Mesendoderm (in vitro differentiated cells): ENCODE data around the gene TOP1.
A peak's percentile ranks its signal among the peaks of the same experiment; 100 is the strongest.

Source experiments
- DNase-seq: peaks from one replicate; pipeline ENCODE4 v3.0.0; 2013
- H2AK5ac ChIP-seq: 2 replicates; pipeline ENCODE4 v1.6.1; 2013; ENCODE audit warnings: low read length, inconsistent platforms
- H2BK120ac ChIP-seq: 2 replicates; pipeline ENCODE4 v1.6.1; 2013; ENCODE audit warnings: low read depth, mild to moderate bottlenecking, low read length, moderate library complexity, mixed read lengths
- H2BK15ac ChIP-seq: replicated peaks from 2 replicates; pipeline ENCODE4 v1.6.1; 2013; ENCODE audit warnings: low read depth, mild to moderate bottlenecking, moderate library complexity
- H2BK5ac ChIP-seq: 2 replicates; pipeline ENCODE4 v1.6.1; 2013; ENCODE audit warnings: low read length, inconsistent platforms
- H3K18ac ChIP-seq: 2 replicates; pipeline ENCODE4 v1.6.1; 2013; ENCODE audit warnings: mild to moderate bottlenecking, low read length, mixed read lengths
- H3K23ac ChIP-seq: one replicate; pipeline ENCODE4 v1.6.1; 2013; ENCODE audit warnings: low read length
- H3K27ac ChIP-seq: 2 replicates; pipeline ENCODE4 v1.5.1; 2013; ENCODE audit warnings: low read depth, mild to moderate bottlenecking, inconsistent platforms, low read length, moderate library complexity
- H3K27me3 ChIP-seq: 2 replicates; pipeline ENCODE4 v1.6.1; 2013; ENCODE audit warnings: low read length, control low read depth, mild to moderate bottlenecking, inconsistent platforms; ENCODE audit not compliant: insufficient read depth, poor library complexity
- H3K36me3 ChIP-seq: 2 replicates; pipeline ENCODE4 v1.6.1; 2013; ENCODE audit warnings: low read length, inconsistent platforms; ENCODE audit not compliant: control insufficient read depth, insufficient read depth
- H3K4ac ChIP-seq: one replicate; pipeline ENCODE4 v1.6.1; 2013; ENCODE audit warnings: low read depth, mild to moderate bottlenecking, low read length, moderate library complexity
- H3K4me1 ChIP-seq: 2 replicates; pipeline ENCODE4 v1.6.1; 2013; ENCODE audit warnings: low read depth, low read length, inconsistent platforms; ENCODE audit not compliant: control insufficient read depth
- H3K4me2 ChIP-seq: 2 replicates; pipeline ENCODE4 v1.6.1; 2013; ENCODE audit warnings: low read length
- H3K4me3 ChIP-seq: 2 replicates; pipeline ENCODE4 v1.5.1; 2013; ENCODE audit warnings: mild to moderate bottlenecking, low read length
- H3K56ac ChIP-seq: one replicate; pipeline ENCODE4 v1.6.1; 2013; ENCODE audit warnings: low read length
- H3K79me1 ChIP-seq: 2 replicates; pipeline ENCODE4 v1.6.1; 2013; ENCODE audit warnings: low read length, inconsistent platforms
- H3K79me2 ChIP-seq: 2 replicates; pipeline ENCODE4 v1.6.1; 2013; ENCODE audit warnings: mild to moderate bottlenecking, low read length; ENCODE audit not compliant: control insufficient read depth, insufficient read depth
- H3K9ac ChIP-seq: 2 replicates; pipeline ENCODE4 v1.6.1; 2013; ENCODE audit warnings: low read length, inconsistent platforms
- H4K5ac ChIP-seq: one replicate; pipeline ENCODE4 v1.6.1; 2013; ENCODE audit warnings: low read length
- H4K8ac ChIP-seq: one replicate; pipeline ENCODE4 v1.6.1; 2013; ENCODE audit warnings: low read depth, mild to moderate bottlenecking, control low read depth, low read length, moderate library complexity
- WGBS: extraction: QIAGEN DNeasy Blood & Tissue Kit; methylation state at CpG from one replicate; pipeline ENCODE4 v1.1.7; 2013; ENCODE audit warnings: low lambda C conversion rate, missing lambda C conversion rate; ENCODE audit not compliant: insufficient coverage; ENCODE audit errors: extremely low coverage; 5-methylcytosine and 5-hydroxymethylcytosine counted together

The TOP1 gene

GRCh38 chr20:41136680-41137613, 108.3 kb downstream of the TOP1 start, which contains the start of gene PLCG1:
TSS of gene PLCG1 (plus strand) at chr20:41137543. CDS start at chr20:41137642, 99 bp downstream.
- H3K79me2 ChIP-seq: peaks cover 41% of the 10 kb centered on the region
- H3K36me3 ChIP-seq: no peaks in the 10 kb centered on the region
- no CpG with 5 or more reads among the region's 121 CpGs for WGBS
- H3K4me1 ChIP-seq: peaks cover 31% of the 10 kb centered on the region
- peak within 1 kb of the TSS; percentile 97 for H3K18ac ChIP-seq
- peak within 1 kb of the TSS; percentile 99 for H3K56ac ChIP-seq
- H3K27me3 ChIP-seq: no peaks in the 10 kb centered on the region
- H4K8ac ChIP-seq: no peak within 1 kb of the TSS
- H3K79me1 ChIP-seq: peaks cover 16% of the 10 kb centered on the region
- peak within 1 kb of the TSS; percentile 91 for H3K4me3 ChIP-seq
- H2AK5ac ChIP-seq: peak within 1 kb of the TSS; percentile 56
- peak within 1 kb of the TSS; percentile 99 for H3K23ac ChIP-seq
- peak within 1 kb of the TSS; percentile 100 for H3K9ac ChIP-seq
- DNase-seq: peak; percentile 91
- peak within 1 kb of the TSS; percentile 10 for H2BK120ac ChIP-seq
- H4K5ac ChIP-seq: no peak within 1 kb of the TSS
- H3K4me2 ChIP-seq: peak within 1 kb of the TSS; percentile 85
- H2BK15ac ChIP-seq: no peak within 1 kb of the TSS
- H3K4ac ChIP-seq: peak within 1 kb of the TSS; percentile 91
- H2BK5ac ChIP-seq: peak within 1 kb of the TSS; percentile 92
- H3K27ac ChIP-seq: peak within 1 kb of the TSS; percentile 98

GRCh38 chr20:41137614-41138474, 109.2 kb downstream of the TOP1 start:
- Histone ChIP-seq H4K5ac (no peak overlapping the region), H3K4me3 (peak overlapping the region; percentile 91), H3K27me3 (no peaks in the 10 kb centered on the region), H3K4me2 (peak overlapping the region; percentile 85), H3K4ac (peak overlapping the region; percentile 91), H2BK120ac (no peak overlapping the region), H3K56ac (peak overlapping the region; percentile 98), H3K23ac (peak overlapping the region; percentile 99), H3K4me1 (peaks cover 31% of the 10 kb centered on the region), H4K8ac (no peak overlapping the region), H3K18ac (peak overlapping the region; percentile 97), H3K79me1 (peaks cover 22% of the 10 kb centered on the region), H2BK15ac (no peak overlapping the region), H3K79me2 (peaks cover 50% of the 10 kb centered on the region), H3K9ac (peak overlapping the region; percentile 88), H2AK5ac (peak overlapping the region; percentile 56), H3K27ac (peak overlapping the region; percentile 89), H2BK5ac (peak overlapping the region; percentile 47), H3K36me3 (no peaks in the 10 kb centered on the region)
- no CpG with 5 or more reads among the region's 66 CpGs for WGBS
- DNase-seq: peak; percentile 95

GRCh38 chr20:41138475-41139226, 110.0 kb downstream of the TOP1 start:
- Histone ChIP-seq H4K8ac (no peak overlapping the region), H3K23ac (no peak overlapping the region), H3K4me3 (peak overlapping the region; percentile 91), H3K27ac (peak overlapping the region; percentile 60), H4K5ac (no peak overlapping the region), H3K56ac (peak overlapping the region; percentile 93), H2AK5ac (peak overlapping the region; percentile 56), H3K4me2 (peak overlapping the region; percentile 85), H3K79me2 (peaks cover 57% of the 10 kb centered on the region), H3K18ac (peak overlapping the region; percentile 60), H3K4ac (peak overlapping the region; percentile 89), H3K9ac (peak overlapping the region; percentile 88), H3K36me3 (no peaks in the 10 kb centered on the region), H3K27me3 (no peaks in the 10 kb centered on the region), H3K79me1 (peaks cover 24% of the 10 kb centered on the region), H2BK15ac (no peak overlapping the region), H2BK120ac (no peak overlapping the region), H2BK5ac (peak overlapping the region; percentile 61), H3K4me1 (peaks cover 31% of the 10 kb centered on the region)
- DNase-seq: peak; percentile 40
- whole genome bisulfite sequencing: no CpG with 5 or more reads among the region's 12 CpGs

GRCh38 chr20:41139227-41140093, 110.8 kb downstream of the TOP1 start:
- H3K56ac ChIP-seq: peak overlapping the region; percentile 93
- no peak overlapping the region for H2AK5ac ChIP-seq
- H3K4me1 ChIP-seq: peaks cover 31% of the 10 kb centered on the region
- H3K79me1 ChIP-seq: peaks cover 28% of the 10 kb centered on the region
- H3K4ac ChIP-seq: no peak overlapping the region
- H3K27ac ChIP-seq: no peak overlapping the region
- no CpG with 5 or more reads among the region's 5 CpGs for WGBS
- H4K8ac ChIP-seq: no peak overlapping the region
- H3K23ac ChIP-seq: no peak overlapping the region
- H2BK120ac ChIP-seq: no peak overlapping the region
- H4K5ac ChIP-seq: no peak overlapping the region
- H2BK15ac ChIP-seq: no peak overlapping the region
- DNase-seq: no peak
- no peaks in the 10 kb centered on the region for H3K27me3 ChIP-seq
- peak overlapping the region; percentile 91 for H3K4me3 ChIP-seq
- H3K4me2 ChIP-seq: peak overlapping the region; percentile 85
- H3K18ac ChIP-seq: no peak overlapping the region
- no peak overlapping the region for H2BK5ac ChIP-seq
- peak overlapping the region; percentile 88 for H3K9ac ChIP-seq
- H3K79me2 ChIP-seq: peaks cover 65% of the 10 kb centered on the region
- H3K36me3 ChIP-seq: no peaks in the 10 kb centered on the region
